ENCODE measurements around the gene ZNF408. TPM values are rescaled to one million over a fixed set of nuclear protein-coding genes. Genes with fewer than 3 reads are reported as not detected.
A peak's percentile ranks its signal among the peaks of the same experiment; 100 is the strongest.

ZNF408 gene
- total RNA-seq, 2 donors from 2014 or later, result 13.2 to 18.9 TPM

DNA sequence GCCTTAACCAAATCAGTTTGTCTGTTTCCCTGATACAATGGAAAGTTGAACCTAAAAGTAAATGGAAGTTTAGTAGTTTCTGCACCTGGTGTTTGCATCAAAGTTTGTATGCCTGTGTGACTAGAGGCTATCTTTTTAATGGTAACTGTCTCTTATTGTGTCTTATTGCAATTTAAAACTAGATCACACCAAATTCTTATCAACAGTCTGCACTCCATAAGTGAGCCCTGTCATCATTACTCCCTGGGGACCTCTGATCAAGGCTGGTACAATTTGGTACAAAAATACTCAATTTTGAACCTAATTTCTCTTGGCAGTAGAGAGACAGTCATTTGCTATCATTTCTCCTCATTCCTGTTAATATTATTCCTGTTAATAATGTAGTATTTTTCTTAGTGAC is 38.5 kb upstream of the ZNF408 start:
- peaks cover 13% of the 10 kb centered on the region for H3K4me1 ChIP-seq (ENCODE audit: control insufficient read depth, insufficient read depth, low read length)
- Mint-ChIP-seq H3K27me3 (ENCODE audit: insufficient read depth) (no peaks in the 10 kb centered on the region), H3K27ac (no peak overlapping the region), H3K4me1 (peaks cover 20% of the 10 kb centered on the region), H3K36me3 (ENCODE audit: low read depth) (peaks cover 81% of the 10 kb centered on the region), H3K9me3 (no peaks in the 10 kb centered on the region), H3K4me3 (no peak overlapping the region)
- H3K27ac ChIP-seq (ENCODE audit: low read depth, low read length), result no peak overlapping the region
- no peak overlapping the region for H3K9ac ChIP-seq (ENCODE audit: extremely low read depth, low read length, poor library complexity, severe bottlenecking)
- H3K36me3 ChIP-seq (ENCODE audit: control insufficient read depth, insufficient read depth, low read length), result peaks cover 69% of the 10 kb centered on the region
- H3K4me3 ChIP-seq (ENCODE audit: low read length), result no peak overlapping the region
- TF ChIP-seq CTCF (conservative IDR thresholded peaks at IDR 0.05), result no peak
- no peak for DNase-seq
- H3K9me3 ChIP-seq (ENCODE audit: control insufficient read depth, low read length), result no peaks in the 10 kb centered on the region
- no peaks in the 10 kb centered on the region for H3K27me3 ChIP-seq (ENCODE audit: control insufficient read depth, insufficient read depth, low read length, poor library complexity, severe bottlenecking)

- Mint-ChIP-seq H3K9me3 (no peaks in the 10 kb centered on the region), H3K36me3 (ENCODE audit: low read depth) (peaks cover 79% of the 10 kb centered on the region), H3K27ac (peak overlapping the region; percentile 73), H3K4me1 (peaks cover 20% of the 10 kb centered on the region), H3K27me3 (ENCODE audit: insufficient read depth) (no peaks in the 10 kb centered on the region), H3K4me3 (no peak overlapping the region)
- 89 to 100% methylated on average over 4 of the region's 4 CpGs for WGBS, 2 experiments (ENCODE audit: insufficient coverage in 1 of 2, insufficient read length in 1 of 2)
- TF ChIP-seq CTCF (conservative IDR thresholded peaks at IDR 0.05), result no peak
- Histone ChIP-seq H3K27me3 (ENCODE audit: control insufficient read depth, insufficient read depth, low read length, poor library complexity, severe bottlenecking) (no peaks in the 10 kb centered on the region), H3K36me3 (ENCODE audit: control insufficient read depth, insufficient read depth, low read length) (peaks cover 69% of the 10 kb centered on the region), H3K9me3 (ENCODE audit: control insufficient read depth, low read length) (no peaks in the 10 kb centered on the region), H3K27ac (ENCODE audit: low read depth, low read length) (no peak overlapping the region), H3K4me1 (ENCODE audit: control insufficient read depth, insufficient read depth, low read length) (peaks cover 13% of the 10 kb centered on the region), H3K9ac (ENCODE audit: extremely low read depth, low read length, poor library complexity, severe bottlenecking) (no peak overlapping the region), H3K4me3 (ENCODE audit: low read length) (no peak overlapping the region)
- DNase-seq, result no peak
Observed at GRCh38 chr11:46663277-46663940, 37.4 kb upstream of the ZNF408 start.

- Mint-ChIP-seq H3K4me1 (peaks cover 20% of the 10 kb centered on the region), H3K36me3 (ENCODE audit: low read depth) (peaks cover 78% of the 10 kb centered on the region), H3K27ac (peak overlapping the region; percentile 77), H3K9me3 (no peaks in the 10 kb centered on the region), H3K4me3 (no peak overlapping the region), H3K27me3 (ENCODE audit: insufficient read depth) (no peaks in the 10 kb centered on the region)
- Histone ChIP-seq H3K9me3 (ENCODE audit: control insufficient read depth, low read length) (no peaks in the 10 kb centered on the region), H3K27me3 (ENCODE audit: control insufficient read depth, insufficient read depth, low read length, poor library complexity, severe bottlenecking) (no peaks in the 10 kb centered on the region), H3K4me1 (ENCODE audit: control insufficient read depth, insufficient read depth, low read length) (peaks cover 13% of the 10 kb centered on the region), H3K9ac (ENCODE audit: extremely low read depth, low read length, poor library complexity, severe bottlenecking) (no peak overlapping the region), H3K4me3 (ENCODE audit: low read length) (no peak overlapping the region), H3K27ac (ENCODE audit: low read depth, low read length) (peak overlapping the region; percentile 50), H3K36me3 (ENCODE audit: control insufficient read depth, insufficient read depth, low read length) (peaks cover 69% of the 10 kb centered on the region)
- no peak for TF ChIP-seq CTCF (conservative IDR thresholded peaks at IDR 0.05)
- DNase-seq, result peak; percentile 66
- 40 to 63% methylated on average over 4 to 6 of the region's 6 CpGs for WGBS, 2 experiments (ENCODE audit: insufficient coverage in 1 of 2, insufficient read length in 1 of 2)
Observed at GRCh38 chr11:46664612-46665011, 36.2 kb upstream of the ZNF408 start.

Data from endodermal cell (in vitro differentiated cells).